Measurements from ENCODE around the gene NAXE. TPM values are rescaled to one million over a fixed set of nuclear protein-coding genes. Genes with fewer than 3 reads are reported as not detected.

NAXE gene
- 32.8 and 51.3 TPM in 2 replicates for total RNA-seq (ENCODE audit: low replicate concordance)

DNA sequence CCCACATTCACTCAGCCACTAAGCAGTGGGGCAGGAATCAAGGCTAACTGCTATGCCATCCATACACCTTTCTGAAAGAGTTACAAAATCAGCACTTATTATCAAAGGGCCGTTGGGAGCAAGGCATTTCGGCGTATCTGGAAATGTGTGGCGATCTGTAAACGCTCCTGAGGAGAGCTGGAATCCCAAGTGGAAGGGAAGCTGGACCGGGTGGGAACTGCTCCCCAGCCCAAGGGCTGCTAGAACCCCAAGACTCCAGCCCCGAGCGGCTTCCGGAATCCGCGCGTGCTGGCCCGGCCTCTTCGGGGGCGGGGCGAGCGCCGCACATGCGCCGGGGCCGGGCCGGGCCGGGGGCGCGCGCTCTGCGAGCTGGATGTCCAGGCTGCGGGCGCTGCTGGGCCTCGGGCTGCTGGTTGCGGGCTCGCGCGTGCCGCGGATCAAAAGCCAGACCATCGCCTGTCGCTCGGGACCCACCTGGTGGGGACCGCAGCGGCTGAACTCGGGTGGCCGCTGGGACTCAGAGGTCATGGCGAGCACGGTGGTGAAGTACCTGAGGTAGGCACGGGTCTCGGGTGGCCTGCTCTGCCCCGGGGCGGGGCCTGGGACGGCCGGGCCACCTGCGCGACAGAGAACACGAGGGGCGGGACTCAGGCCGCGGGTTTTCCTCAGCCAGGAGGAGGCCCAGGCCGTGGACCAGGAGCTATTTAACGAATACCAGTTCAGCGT is at the start of gene NAXE:
TSS of gene NAXE (plus strand) at position 345 of the 726 bp plus-strand sequence. CDS start at position 374, 29 bp downstream.
- H3K4me1 ChIP-seq = peaks cover 5% of the 10 kb centered on the region
- peak within 1 kb of the TSS; percentile 95 for H3K4me2 ChIP-seq
- no peaks in the 10 kb centered on the region for H4K20me1 ChIP-seq (ENCODE audit: low read depth)
- H3K36me3 ChIP-seq = no peaks in the 10 kb centered on the region
- H3K79me2 ChIP-seq (ENCODE audit: low read depth) = peaks cover 5% of the 10 kb centered on the region
- peak within 1 kb of the TSS; percentile 82 for H3K4me3 ChIP-seq
- H3K36me3 Mint-ChIP-seq = peaks cover 7% of the 10 kb centered on the region
- peaks cover 7% of the 10 kb centered on the region for H3K27me3 Mint-ChIP-seq (ENCODE audit: insufficient read depth, low read depth)
- H3K4me1 Mint-ChIP-seq = peaks cover 28% of the 10 kb centered on the region
- TF ChIP-seq EZH2phosphoT487 (IDR thresholded peaks at IDR 0.05) = no peak
- TF ChIP-seq EZH2 (IDR thresholded peaks at IDR 0.05) = no peak
- TF ChIP-seq, protein P1, sequence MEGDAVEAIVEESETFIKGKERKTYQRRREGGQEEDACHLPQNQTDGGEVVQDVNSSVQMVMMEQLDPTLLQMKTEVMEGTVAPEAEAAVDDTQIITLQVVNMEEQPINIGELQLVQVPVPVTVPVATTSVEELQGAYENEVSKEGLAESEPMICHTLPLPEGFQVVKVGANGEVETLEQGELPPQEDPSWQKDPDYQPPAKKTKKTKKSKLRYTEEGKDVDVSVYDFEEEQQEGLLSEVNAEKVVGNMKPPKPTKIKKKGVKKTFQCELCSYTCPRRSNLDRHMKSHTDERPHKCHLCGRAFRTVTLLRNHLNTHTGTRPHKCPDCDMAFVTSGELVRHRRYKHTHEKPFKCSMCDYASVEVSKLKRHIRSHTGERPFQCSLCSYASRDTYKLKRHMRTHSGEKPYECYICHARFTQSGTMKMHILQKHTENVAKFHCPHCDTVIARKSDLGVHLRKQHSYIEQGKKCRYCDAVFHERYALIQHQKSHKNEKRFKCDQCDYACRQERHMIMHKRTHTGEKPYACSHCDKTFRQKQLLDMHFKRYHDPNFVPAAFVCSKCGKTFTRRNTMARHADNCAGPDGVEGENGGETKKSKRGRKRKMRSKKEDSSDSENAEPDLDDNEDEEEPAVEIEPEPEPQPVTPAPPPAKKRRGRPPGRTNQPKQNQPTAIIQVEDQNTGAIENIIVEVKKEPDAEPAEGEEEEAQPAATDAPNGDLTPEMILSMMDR (IDR thresholded peaks at IDR 0.05) = no peak
- H2AFZ ChIP-seq (replicated peaks) = peak within 1 kb of the TSS; percentile 88
- no peak within 1 kb of the TSS for H3K27ac ChIP-seq
- no peaks in the 10 kb centered on the region for H3K27me3 ChIP-seq
- peak; percentile 93 for DNase-seq (ENCODE audit: low spot score)
- peak within 1 kb of the TSS; percentile 89 for H3K4me3 Mint-ChIP-seq
- peak within 1 kb of the TSS; percentile 45 for H3K9ac ChIP-seq
- H3K9me3 Mint-ChIP-seq = no peaks in the 10 kb centered on the region
- peaks cover 39% of the 10 kb centered on the region for H3F3A ChIP-seq (ENCODE audit: low read depth)
- H3K27ac Mint-ChIP-seq = peak within 1 kb of the TSS; percentile 93
- no peaks in the 10 kb centered on the region for H3K9me3 ChIP-seq (ENCODE audit: low read depth)

DNA sequence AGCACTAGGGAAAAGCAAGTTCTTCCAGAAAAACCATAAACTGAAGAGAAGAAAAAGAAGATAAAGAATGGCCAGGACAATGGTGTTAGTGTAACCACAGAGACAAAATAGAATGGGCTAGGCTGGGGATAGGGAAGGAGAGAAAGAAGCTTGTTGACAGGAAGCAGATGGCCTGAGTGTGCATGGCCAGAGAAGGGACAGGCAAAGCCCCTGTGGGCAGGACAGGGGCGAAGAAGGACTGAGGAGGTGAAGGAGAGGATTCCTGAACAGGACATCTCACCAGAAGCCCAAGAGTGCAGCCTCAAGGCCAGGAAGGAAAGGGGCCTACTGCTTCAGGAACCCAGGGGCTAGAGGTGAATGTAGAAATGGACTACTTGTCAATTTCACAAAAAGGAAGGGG is 48.5 kb upstream of the NAXE start:
- H3K36me3 Mint-ChIP-seq = peaks cover 39% of the 10 kb centered on the region
- peak overlapping the region; percentile 5 for H3K27ac Mint-ChIP-seq
- Histone ChIP-seq H3K4me2 (no peak overlapping the region), H3K9me3 (ENCODE audit: low read depth) (no peaks in the 10 kb centered on the region), H3F3A (ENCODE audit: low read depth) (no peaks in the 10 kb centered on the region), H3K79me2 (ENCODE audit: low read depth) (no peaks in the 10 kb centered on the region), H3K27me3 (no peaks in the 10 kb centered on the region), H3K9ac (no peak overlapping the region), H2AFZ (replicated peaks) (no peak overlapping the region), H3K4me3 (no peak overlapping the region), H3K36me3 (no peaks in the 10 kb centered on the region), H4K20me1 (ENCODE audit: low read depth) (no peaks in the 10 kb centered on the region), H3K27ac (no peak overlapping the region), H3K4me1 (no peaks in the 10 kb centered on the region)
- H3K27me3 Mint-ChIP-seq (ENCODE audit: insufficient read depth, low read depth) = peaks cover 7% of the 10 kb centered on the region
- DNase-seq (ENCODE audit: low spot score) = no peak
- H3K9me3 Mint-ChIP-seq = no peaks in the 10 kb centered on the region
- no peaks in the 10 kb centered on the region for H3K4me1 Mint-ChIP-seq
- H3K4me3 Mint-ChIP-seq = no peak overlapping the region
- TF ChIP-seq EZH2 (IDR thresholded peaks at IDR 0.05) = no peak
- TF ChIP-seq EZH2phosphoT487 (IDR thresholded peaks at IDR 0.05) = no peak
- TF ChIP-seq, protein P1 (IDR thresholded peaks at IDR 0.05) = no peak

DNA sequence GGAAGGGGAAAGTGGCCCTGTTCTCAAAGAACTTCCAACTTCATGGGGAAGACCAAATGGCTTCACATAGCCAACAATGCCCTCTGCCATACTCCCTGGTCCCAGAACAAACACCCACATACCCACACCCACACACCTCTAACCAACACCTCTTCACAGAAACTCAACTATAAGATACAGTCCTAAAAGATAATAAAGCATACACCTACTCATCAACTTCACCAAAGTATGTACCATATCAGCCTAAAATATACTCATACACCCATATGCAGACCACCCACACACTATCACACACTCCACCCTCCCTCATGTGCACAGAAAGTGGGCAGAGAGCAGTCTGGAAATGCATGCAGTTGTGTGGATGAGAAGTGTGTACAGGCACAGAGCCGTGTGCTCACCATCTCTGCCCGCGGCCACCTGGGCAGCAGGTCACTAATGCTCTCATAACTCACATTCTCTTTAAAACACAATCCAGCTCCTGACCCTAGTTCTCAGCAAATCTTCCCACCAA is 46.9 kb upstream of the NAXE start:
- Mint-ChIP-seq H3K27ac (no peak overlapping the region), H3K9me3 (no peaks in the 10 kb centered on the region), H3K4me1 (no peaks in the 10 kb centered on the region), H3K27me3 (ENCODE audit: insufficient read depth, low read depth) (peaks cover 7% of the 10 kb centered on the region), H3K4me3 (no peak overlapping the region), H3K36me3 (peaks cover 27% of the 10 kb centered on the region)
- Histone ChIP-seq H3K4me1 (no peaks in the 10 kb centered on the region), H3K27ac (no peak overlapping the region), H4K20me1 (ENCODE audit: low read depth) (no peaks in the 10 kb centered on the region), H3K27me3 (no peaks in the 10 kb centered on the region), H3K4me2 (no peak overlapping the region), H3K36me3 (no peaks in the 10 kb centered on the region), H3K9me3 (ENCODE audit: low read depth) (no peaks in the 10 kb centered on the region), H3K4me3 (no peak overlapping the region), H3K9ac (no peak overlapping the region), H3F3A (ENCODE audit: low read depth) (no peaks in the 10 kb centered on the region), H3K79me2 (ENCODE audit: low read depth) (no peaks in the 10 kb centered on the region), H2AFZ (replicated peaks) (no peak overlapping the region)
- no peak for DNase-seq (ENCODE audit: low spot score)
- TF ChIP-seq, protein P1 (IDR thresholded peaks at IDR 0.05) = no peak
- TF ChIP-seq EZH2 (IDR thresholded peaks at IDR 0.05) (no peak), EZH2phosphoT487 (IDR thresholded peaks at IDR 0.05) (no peak)

Data from neural progenitor cell (in vitro differentiated cells).